Activated T-helper 1 cell treated with anti-CD3 and anti-CD28 coated beads, Interleukin-12 subunit alpha, Interleukin-12 subunit beta, Interleukin-2, Interleukin-4 antibody, amounts not matched to agents 30 ng/mL and 10 ng/mL and 1 ng/mL, durations not matched to agents 14 hours and 24 hours and 36 hours (primary cell): ENCODE results near the gene SPDYE6. TPM values are rescaled to one million over a fixed set of nuclear protein-coding genes. Genes with fewer than 3 reads are reported as not detected.
A peak's percentile ranks its signal among the peaks of the same experiment; 100 is the strongest.

Source experiments
- DNase-seq: peaks from one replicate; pipeline ENCODE4 v3.0.0; 2021; ENCODE audit warnings: low spot score
- H3K27ac Mint-ChIP-seq: one replicate; pipeline ENCODE4 v1.8.0; 2021; ENCODE audit warnings: mild to moderate bottlenecking, mixed read lengths
- H3K27me3 Mint-ChIP-seq: one replicate; pipeline ENCODE4 v1.8.0; 2022; ENCODE audit warnings: mild to moderate bottlenecking, moderate library complexity, mixed read lengths; ENCODE audit not compliant: insufficient read depth
- H3K36me3 Mint-ChIP-seq: one replicate; pipeline ENCODE4 v1.8.0; 2021; ENCODE audit warnings: low read depth, mixed read lengths
- H3K4me1 Mint-ChIP-seq: one replicate; pipeline ENCODE4 v1.8.0; 2021; ENCODE audit warnings: low read depth, mixed read lengths
- H3K4me3 Mint-ChIP-seq: one replicate; pipeline ENCODE4 v1.8.0; 2021; ENCODE audit warnings: mild to moderate bottlenecking, moderate library complexity, mixed read lengths
- H3K9me3 Mint-ChIP-seq: one replicate; pipeline ENCODE4 v1.8.0; 2021; ENCODE audit warnings: mixed read lengths
- intact Hi-C: fragments of 100-400 bp; cut with micrococcal nuclease; formaldehyde crosslinking; loops from one replicate; pipeline ENCODE4 v1.15.1; 2024
- total RNA-seq: library from RNA; stranded (reverse); gene quantifications from 2 replicates; pipeline ENCODE4 v1.2.3, GENCODE V29; 2022

Gene SPDYE6
- total RNA-seq, 1 donor from 2014 or later = not detected

DNA sequence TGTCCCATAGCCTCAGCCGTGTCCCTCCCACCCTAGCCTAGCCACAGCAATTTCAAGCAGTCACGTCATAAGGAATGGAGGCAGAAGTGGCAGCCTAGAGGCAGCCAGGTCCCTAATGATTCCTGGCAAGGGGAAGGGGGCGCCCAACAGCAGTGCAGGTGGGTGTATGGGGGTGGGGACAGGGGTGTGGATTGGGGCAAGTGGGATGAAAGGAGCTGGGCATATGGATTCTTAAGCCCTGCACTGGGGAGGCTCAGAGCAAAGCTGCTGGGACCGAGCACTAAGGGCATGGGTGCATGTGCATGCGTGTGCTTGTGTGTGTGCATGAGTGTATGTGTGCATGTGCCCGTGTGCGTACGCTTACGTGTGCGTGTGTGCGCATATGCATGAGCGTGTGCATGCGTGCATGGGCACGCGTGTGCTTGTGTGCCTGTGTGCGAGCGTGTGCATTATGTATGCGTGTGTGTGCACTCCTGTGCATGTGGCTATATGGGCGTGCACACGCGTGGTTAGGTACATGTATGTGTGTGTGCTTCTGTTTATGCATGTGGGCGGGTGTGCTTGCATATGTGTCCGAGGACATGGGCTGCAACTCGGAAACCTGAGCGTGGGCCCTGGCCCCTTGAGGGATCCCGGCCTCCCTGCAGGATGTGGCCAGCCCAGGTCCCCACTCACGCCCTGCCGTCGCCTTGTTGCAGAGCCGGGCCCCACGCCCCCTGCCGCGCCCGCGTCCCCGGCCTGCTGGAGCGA, 35.5 kb downstream of the SPDYE6 start:
- H3K9me3 Mint-ChIP-seq = no peaks in the 10 kb centered on the region
- no peak overlapping the region for H3K4me3 Mint-ChIP-seq
- peaks cover 6% of the 10 kb centered on the region for H3K27me3 Mint-ChIP-seq
- DNase-seq = no peak
- no peaks in the 10 kb centered on the region for H3K4me1 Mint-ChIP-seq
- H3K27ac Mint-ChIP-seq = no peak overlapping the region
- H3K36me3 Mint-ChIP-seq = no peaks in the 10 kb centered on the region
- intact Hi-C loops = no loop called here

DNA sequence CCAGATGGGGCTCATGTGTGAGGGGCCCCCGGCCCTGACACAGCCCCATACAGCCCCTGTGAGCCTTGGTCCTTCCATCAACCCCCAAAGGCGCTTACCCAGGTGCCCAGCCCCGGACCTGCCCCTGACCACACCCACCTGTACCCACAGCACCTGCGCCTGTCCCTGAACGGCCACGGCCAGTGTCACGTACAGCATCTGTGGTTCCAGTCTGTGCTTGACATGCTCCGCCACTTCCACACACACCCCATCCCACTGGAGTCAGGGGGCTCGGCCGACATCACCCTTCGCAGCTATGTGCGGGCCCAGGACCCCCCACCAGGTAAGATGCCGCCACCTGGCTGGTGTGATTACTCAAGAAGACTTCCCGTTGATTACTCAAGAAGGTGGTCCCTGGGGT, 36.1 kb downstream of the SPDYE6 start:
- no peak overlapping the region for H3K27ac Mint-ChIP-seq
- no peak overlapping the region for H3K4me3 Mint-ChIP-seq
- intact Hi-C loops = no loop called here
- no peaks in the 10 kb centered on the region for H3K9me3 Mint-ChIP-seq
- peaks cover 6% of the 10 kb centered on the region for H3K27me3 Mint-ChIP-seq
- no peak for DNase-seq
- no peaks in the 10 kb centered on the region for H3K36me3 Mint-ChIP-seq
- H3K4me1 Mint-ChIP-seq = no peaks in the 10 kb centered on the region

DNA sequence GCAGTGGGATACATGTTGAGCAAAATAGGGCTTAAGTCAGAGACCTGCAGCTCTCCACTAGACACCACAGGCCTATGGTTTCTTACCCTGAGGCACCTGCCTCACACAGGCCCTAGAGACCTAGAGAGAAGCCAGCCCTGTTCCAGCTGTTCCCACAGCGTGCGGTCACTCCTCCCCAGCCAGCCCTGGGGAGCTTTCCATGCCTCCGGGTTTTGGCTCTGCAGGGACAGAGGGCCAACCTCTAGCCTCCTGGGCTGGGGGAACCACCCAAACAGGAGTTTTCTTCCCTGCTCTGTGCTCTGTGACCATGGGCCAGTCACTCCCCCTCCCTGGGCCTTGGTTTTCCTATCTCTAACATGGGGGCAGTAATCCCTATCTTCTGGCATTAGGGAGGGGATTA, 36.6 kb downstream of the SPDYE6 start:
- Mint-ChIP-seq H3K27ac (no peak overlapping the region), H3K4me1 (no peaks in the 10 kb centered on the region), H3K9me3 (no peaks in the 10 kb centered on the region), H3K4me3 (no peak overlapping the region), H3K27me3 (peaks cover 6% of the 10 kb centered on the region), H3K36me3 (no peaks in the 10 kb centered on the region)
- DNase-seq = no peak
- intact Hi-C loops = no loop called here

DNA sequence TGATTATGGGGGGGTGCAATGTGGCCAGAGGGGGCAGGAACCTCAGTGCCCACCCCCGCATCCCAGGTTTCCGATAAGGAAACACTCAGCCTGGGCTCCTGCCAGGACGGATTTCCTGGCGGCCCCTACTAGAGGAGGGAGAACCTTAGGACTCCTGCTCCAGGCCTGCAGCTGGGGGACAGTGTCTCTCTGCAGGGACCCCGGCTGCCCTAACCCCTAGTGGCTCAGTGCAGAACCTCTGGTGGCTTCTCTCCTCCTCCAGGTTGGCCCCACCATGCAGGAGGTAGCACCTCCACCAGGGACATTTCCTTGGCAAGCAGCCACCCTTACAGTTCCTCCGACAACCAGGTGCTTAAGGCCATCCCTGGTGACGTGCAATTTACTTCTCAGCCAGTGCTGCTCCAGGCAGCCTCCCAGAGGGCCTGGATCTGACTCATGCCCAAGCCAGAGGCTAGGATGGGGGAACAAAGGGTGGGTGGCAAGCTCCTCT, 37.7 kb downstream of the SPDYE6 start:
- no peaks in the 10 kb centered on the region for H3K36me3 Mint-ChIP-seq
- H3K4me1 Mint-ChIP-seq = no peaks in the 10 kb centered on the region
- DNase-seq = no peak
- no peak overlapping the region for H3K4me3 Mint-ChIP-seq
- no peaks in the 10 kb centered on the region for H3K9me3 Mint-ChIP-seq
- H3K27me3 Mint-ChIP-seq = peaks cover 5% of the 10 kb centered on the region
- H3K27ac Mint-ChIP-seq = no peak overlapping the region
- intact Hi-C loops = no loop called here

DNA sequence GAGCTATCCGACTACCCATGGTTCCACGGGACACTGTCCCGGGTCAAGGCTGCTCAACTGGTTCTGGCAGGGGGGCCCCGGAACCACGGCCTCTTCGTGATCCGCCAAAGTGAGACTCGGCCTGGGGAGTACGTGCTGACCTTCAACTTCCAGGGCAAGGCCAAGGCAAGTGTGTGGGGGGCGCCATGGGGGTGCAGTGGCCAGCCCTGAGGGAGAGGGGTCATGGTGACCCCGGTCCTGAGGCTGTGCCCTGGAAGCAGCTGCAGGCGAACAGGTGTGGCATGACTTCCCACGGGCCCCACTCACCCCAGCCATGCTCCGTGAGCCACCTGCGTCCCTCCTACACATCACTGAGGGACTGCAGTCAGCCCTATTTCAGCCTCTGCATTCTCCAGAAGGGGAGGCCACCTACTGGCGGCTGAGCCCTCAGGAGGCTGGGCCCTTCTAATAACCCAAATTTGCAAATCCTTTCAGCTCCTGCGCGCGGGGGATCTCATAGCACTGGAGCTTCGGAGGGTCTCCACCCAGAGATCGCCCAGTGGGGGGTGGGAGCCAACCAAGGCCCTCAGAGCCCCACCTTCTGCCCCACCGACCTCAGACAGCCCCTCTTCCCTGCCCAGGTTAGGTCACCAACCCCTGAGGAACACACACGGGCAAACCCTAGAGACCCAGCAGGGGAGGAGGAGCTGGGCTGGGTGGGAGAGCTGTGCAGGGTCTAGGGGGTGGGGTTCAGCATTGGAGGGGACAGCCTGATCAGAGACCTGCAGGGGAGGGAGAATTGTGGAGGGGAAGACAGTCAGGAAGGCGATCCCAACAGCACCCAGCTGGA, 38.8 kb downstream of the SPDYE6 start:
- Mint-ChIP-seq H3K9me3 (no peaks in the 10 kb centered on the region), H3K4me1 (no peaks in the 10 kb centered on the region), H3K27me3 (peaks cover 5% of the 10 kb centered on the region), H3K4me3 (no peak overlapping the region), H3K27ac (no peak overlapping the region), H3K36me3 (no peaks in the 10 kb centered on the region)
- intact Hi-C loops = no loop called here
- no peak for DNase-seq

DNA sequence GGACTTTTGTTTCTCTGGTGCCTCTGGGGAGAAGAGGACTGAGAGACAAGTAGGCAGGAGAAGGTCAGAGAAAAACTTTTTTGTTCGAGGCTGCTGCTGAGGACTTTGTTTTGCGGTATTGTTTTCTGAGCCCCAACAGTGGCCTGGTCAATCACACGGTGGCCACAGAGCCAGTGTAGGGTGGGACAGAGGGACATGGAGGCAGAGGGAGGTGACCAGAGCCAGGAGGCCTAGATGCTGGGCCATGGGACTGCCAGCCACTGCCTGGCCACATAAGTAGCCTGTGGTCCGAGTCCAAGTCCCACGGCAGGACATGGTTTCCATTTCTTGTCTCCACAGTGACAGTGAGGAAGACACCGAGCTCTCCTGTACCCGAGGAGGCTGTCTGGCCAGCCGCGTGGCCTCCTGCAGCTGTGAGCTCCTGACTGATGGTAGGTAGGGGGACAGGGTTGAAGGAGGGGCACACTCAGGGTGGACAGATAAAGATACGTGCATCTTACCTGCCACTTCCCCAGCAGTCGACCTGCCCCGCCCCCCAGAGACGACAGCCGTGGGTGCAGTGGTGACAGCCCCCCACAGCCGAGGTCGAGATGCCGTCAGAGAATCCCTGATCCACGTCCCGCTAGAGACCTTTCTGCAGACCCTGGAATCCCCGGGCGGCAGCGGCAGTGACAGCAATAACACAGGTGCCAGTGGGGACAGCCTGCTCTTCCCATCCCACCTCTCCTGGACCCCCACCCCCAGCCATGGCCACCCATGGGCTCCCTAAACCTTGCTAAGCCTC, 42.1 kb downstream of the SPDYE6 start:
- no peaks in the 10 kb centered on the region for H3K9me3 Mint-ChIP-seq
- H3K4me1 Mint-ChIP-seq = no peaks in the 10 kb centered on the region
- H3K36me3 Mint-ChIP-seq = no peaks in the 10 kb centered on the region

DNA sequence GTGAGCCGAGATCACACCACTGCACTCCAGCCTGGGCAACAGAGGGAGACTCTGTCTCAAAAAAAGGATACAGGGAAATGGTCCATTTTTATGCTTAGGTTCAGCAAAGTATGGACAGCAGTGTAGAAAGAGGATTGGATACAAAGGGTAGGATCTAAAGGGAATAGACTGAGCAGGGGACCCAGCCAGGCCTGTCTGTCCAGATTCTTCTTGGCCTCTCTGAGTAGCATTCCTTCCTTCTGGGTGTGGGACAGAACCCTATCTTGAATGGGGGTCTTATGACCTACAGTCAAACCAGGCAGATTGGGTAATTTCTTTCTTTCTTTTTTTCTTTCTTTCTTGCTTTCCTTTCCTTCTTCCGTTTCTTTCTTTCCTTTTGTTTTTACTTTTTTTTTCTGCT, 43.9 kb downstream of the SPDYE6 start:
- no peaks in the 10 kb centered on the region for H3K27me3 Mint-ChIP-seq
- no peaks in the 10 kb centered on the region for H3K36me3 Mint-ChIP-seq
- no peak overlapping the region for H3K4me3 Mint-ChIP-seq
- intact Hi-C loops = no loop called here
- no peaks in the 10 kb centered on the region for H3K4me1 Mint-ChIP-seq
- no peak overlapping the region for H3K27ac Mint-ChIP-seq
- H3K9me3 Mint-ChIP-seq = no peaks in the 10 kb centered on the region
- DNase-seq = no peak

More for the DNA sequence above, 42.1 kb downstream of the SPDYE6 start:
- Mint-ChIP-seq H3K27ac (no peak overlapping the region), H3K27me3 (no peaks in the 10 kb centered on the region), H3K4me3 (no peak overlapping the region)
- DNase-seq = no peak
- intact Hi-C loops = no loop called here

DNA sequence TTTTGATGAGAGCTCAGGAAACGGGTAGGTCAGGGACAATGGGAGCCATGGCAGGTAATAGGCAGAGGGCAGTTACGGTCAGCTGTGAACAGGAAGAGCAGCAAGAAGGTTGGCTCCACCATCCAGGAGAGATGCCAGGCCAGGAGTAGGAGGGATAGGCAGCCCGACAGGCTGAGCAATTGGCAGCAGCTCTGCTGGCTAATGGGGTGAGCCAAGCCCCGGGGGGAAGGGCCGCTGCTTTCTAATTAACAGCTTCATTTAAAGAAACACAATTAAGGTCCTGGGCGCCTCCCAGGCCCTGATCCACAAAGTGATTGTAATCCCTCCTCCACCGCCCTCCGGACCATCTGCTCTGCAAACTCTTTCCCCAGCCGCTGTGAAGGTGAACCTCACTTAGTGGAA, 45.8 kb downstream of the SPDYE6 start:
- Mint-ChIP-seq H3K4me1 (no peaks in the 10 kb centered on the region), H3K27me3 (no peaks in the 10 kb centered on the region), H3K9me3 (no peaks in the 10 kb centered on the region), H3K36me3 (no peaks in the 10 kb centered on the region), H3K4me3 (no peak overlapping the region), H3K27ac (no peak overlapping the region)
- no peak for DNase-seq
- intact Hi-C loops = no loop called here

DNA sequence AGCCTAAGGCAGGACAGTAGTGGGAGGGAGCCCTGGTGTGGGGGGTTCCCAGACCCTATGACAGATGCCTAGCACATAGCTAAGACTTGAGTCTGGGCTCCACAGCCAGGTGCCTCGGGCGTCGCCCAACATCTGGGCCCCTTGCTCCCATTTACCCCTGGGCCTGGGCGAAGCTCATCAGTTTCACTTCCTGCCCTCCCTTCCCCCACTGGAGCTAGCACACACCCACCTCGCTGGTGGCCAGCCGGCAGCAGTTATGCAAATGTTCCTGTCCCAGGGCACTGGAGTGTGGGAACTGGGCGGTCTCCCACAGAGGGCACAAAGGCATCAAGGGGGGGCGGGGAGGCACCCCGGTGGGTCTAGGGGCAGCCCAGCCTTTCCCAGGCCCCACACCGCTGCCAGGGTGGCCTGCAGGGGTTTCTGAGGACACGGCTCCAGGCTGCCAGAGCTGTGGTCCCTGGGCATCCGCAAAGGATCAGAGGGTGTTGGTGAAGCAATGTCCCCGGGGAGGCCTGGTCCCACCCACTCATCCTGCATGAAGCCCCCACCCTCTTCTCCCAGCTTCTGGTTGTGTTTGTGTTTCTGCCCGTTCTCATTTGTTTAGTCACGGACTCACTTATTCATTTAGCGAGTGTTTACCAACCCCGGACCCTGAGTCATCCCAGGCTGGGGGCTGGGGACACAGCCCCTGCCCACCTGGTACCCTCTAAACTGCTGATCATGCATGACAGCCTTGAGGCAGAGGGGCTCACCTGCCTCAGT, 49.1 kb downstream of the SPDYE6 start:
- DNase-seq = peak; percentile 28
- no peaks in the 10 kb centered on the region for H3K4me1 Mint-ChIP-seq
- H3K27ac Mint-ChIP-seq = peak overlapping the region; percentile 34
- H3K36me3 Mint-ChIP-seq = no peaks in the 10 kb centered on the region
- H3K4me3 Mint-ChIP-seq = peak overlapping the region; percentile 19
- intact Hi-C loops = no loop called here
- H3K9me3 Mint-ChIP-seq = no peaks in the 10 kb centered on the region
- H3K27me3 Mint-ChIP-seq = no peaks in the 10 kb centered on the region

DNA sequence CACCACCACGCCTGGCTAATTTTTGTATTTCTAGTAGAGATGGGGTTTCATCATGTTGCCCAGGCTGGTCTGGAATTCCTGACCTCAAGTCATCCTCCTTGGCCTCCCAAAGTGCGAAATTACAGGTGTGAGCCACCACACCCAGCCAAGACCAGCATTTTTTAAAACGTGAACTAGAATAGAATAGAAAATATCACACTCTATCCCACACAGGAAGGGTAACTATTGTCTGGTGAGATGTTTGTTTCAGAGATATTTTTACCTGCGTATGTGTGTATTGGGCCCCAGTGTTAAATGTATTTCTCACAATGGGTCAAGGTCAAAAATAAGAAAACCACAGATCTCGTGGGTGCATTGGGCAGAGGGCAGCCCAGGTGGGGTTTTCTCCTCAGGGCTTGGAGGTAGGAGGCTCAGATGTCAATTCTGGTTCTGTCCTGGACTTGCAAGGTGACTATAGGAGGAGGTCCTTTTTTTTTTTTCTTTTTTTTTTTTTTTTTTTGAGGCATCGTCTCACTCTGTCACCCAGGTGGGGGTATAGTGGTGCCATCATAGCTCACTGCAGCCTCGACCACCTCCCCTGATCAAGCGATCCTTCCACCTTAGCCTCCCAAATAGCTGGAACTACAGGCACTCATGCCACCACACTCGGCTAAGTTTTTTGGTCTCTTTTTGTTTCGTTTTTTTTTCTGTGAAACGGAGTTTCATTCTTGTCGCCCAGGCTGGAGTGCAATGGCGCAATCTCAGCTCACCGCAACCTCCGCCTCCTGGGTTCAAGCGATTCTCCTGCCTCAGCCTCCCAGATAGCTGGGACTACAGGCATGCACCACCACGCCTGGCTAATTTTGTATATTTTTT, 50.6 kb downstream of the SPDYE6 start:
- Mint-ChIP-seq H3K4me3 (no peak overlapping the region), H3K36me3 (no peaks in the 10 kb centered on the region), H3K27ac (no peak overlapping the region), H3K9me3 (no peaks in the 10 kb centered on the region), H3K4me1 (no peaks in the 10 kb centered on the region), H3K27me3 (no peaks in the 10 kb centered on the region)
- DNase-seq = no peak
- intact Hi-C loops = no loop called here

DNA sequence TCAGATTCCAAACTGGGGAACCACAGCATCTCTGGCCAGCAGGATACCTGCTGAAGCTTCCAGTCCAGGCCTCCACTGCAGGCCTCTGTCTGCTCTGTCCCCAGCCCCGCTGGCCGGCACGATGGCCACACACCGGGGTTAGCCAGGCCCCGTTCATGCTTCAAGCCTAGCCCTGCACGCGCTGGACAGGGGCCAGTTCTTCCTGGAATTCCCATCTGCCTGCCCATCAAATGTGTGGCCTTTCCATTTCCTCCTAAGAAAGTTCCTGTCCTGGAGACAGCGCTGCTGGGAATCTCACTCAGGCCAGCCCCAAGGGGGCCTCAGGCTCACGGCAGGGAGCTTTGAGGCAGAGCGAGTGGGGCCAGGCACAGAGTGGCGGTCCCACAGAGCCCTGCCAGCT, 51.6 kb downstream of the SPDYE6 start:
- no peaks in the 10 kb centered on the region for H3K4me1 Mint-ChIP-seq
- H3K36me3 Mint-ChIP-seq = no peaks in the 10 kb centered on the region
- H3K9me3 Mint-ChIP-seq = no peaks in the 10 kb centered on the region
- intact Hi-C loops = no loop called here
- DNase-seq = no peak
- no peaks in the 10 kb centered on the region for H3K27me3 Mint-ChIP-seq
- no peak overlapping the region for H3K4me3 Mint-ChIP-seq
- no peak overlapping the region for H3K27ac Mint-ChIP-seq
